Mesothelial cell of epicardium (in vitro differentiated cells): ENCODE results near the gene FBXO31. TPM values are rescaled to one million over a fixed set of nuclear protein-coding genes. Genes with fewer than 3 reads are reported as not detected.

ENCODE experiments used
- DNase-seq, 2 experiments: peaks; one replicate each; pipeline ENCODE4 v3.0.0; 2021; ENCODE audit warnings: low spot score in 2 of 2; ENCODE audit not compliant: unreplicated experiment in 2 of 2
- H3K27ac Mint-ChIP-seq: 2 replicates; pipeline ENCODE4 v1.8.0; 2021; ENCODE audit warnings: mixed read lengths
- H3K27me3 Mint-ChIP-seq: 2 replicates; pipeline ENCODE4 v1.8.0; 2021; ENCODE audit warnings: low read depth, mixed read lengths
- H3K36me3 Mint-ChIP-seq: 2 replicates; pipeline ENCODE4 v1.8.0; 2021; ENCODE audit warnings: mixed read lengths
- H3K4me1 Mint-ChIP-seq: 2 replicates; pipeline ENCODE4 v1.8.0; 2021; ENCODE audit warnings: mixed read lengths
- H3K4me3 Mint-ChIP-seq: 2 replicates; pipeline ENCODE4 v1.8.0; 2021; ENCODE audit warnings: mild to moderate bottlenecking, moderate library complexity, mixed read lengths
- H3K9me3 Mint-ChIP-seq: 2 replicates; pipeline ENCODE4 v1.8.0; 2021; ENCODE audit warnings: mixed read lengths
- CTCF ChIP-seq: fragments of 200-600 bp; sonication (generic); IDR thresholded peaks from one replicate; pipeline ENCODE4 v1.5.0; 2021; ENCODE audit warnings: antibody characterized with exemption; ENCODE audit not compliant: unreplicated experiment
- total RNA-seq: library from RNA; stranded (reverse); gene quantifications from 3 replicates; pipeline ENCODE4 v1.2.1, GENCODE V29; 2021

FBXO31 gene
- total RNA-seq, 1 donor from 2014 or later, result 38.1 TPM

- Mint-ChIP-seq H3K4me1 (no peaks in the 10 kb centered on the region), H3K27me3 (no peaks in the 10 kb centered on the region), H3K36me3 (peaks cover 20% of the 10 kb centered on the region), H3K27ac (no peak overlapping the region), H3K4me3 (no peak overlapping the region), H3K9me3 (no peaks in the 10 kb centered on the region)
- no peak for DNase-seq
- TF ChIP-seq CTCF, result no peak
Measured at GRCh38 chr16:87333581-87334331, 49.8 kb downstream of the FBXO31 start.

GRCh38 chr16:87333101-87333500 is 50.5 kb downstream of the FBXO31 start:
- Mint-ChIP-seq H3K9me3 (no peaks in the 10 kb centered on the region), H3K4me1 (no peaks in the 10 kb centered on the region), H3K36me3 (peaks cover 19% of the 10 kb centered on the region), H3K27ac (no peak overlapping the region), H3K4me3 (no peak overlapping the region), H3K27me3 (no peaks in the 10 kb centered on the region)
- no peak for DNase-seq
- no peak for TF ChIP-seq CTCF

GRCh38 chr16:87332150-87332549 is 51.4 kb downstream of the FBXO31 start:
- H3K36me3 Mint-ChIP-seq, result peaks cover 15% of the 10 kb centered on the region
- TF ChIP-seq CTCF, result no peak
- no peak for DNase-seq
- H3K27ac Mint-ChIP-seq, result no peak overlapping the region
- H3K4me3 Mint-ChIP-seq, result no peak overlapping the region
- no peaks in the 10 kb centered on the region for H3K9me3 Mint-ChIP-seq
- no peaks in the 10 kb centered on the region for H3K27me3 Mint-ChIP-seq
- no peaks in the 10 kb centered on the region for H3K4me1 Mint-ChIP-seq

GRCh38 chr16:87331241-87331801 is 52.3 kb downstream of the FBXO31 start:
- Mint-ChIP-seq H3K27me3 (no peaks in the 10 kb centered on the region), H3K4me3 (no peak overlapping the region), H3K27ac (no peak overlapping the region), H3K36me3 (peaks cover 14% of the 10 kb centered on the region), H3K9me3 (no peaks in the 10 kb centered on the region), H3K4me1 (no peaks in the 10 kb centered on the region)
- TF ChIP-seq CTCF, result no peak
- no peak for DNase-seq

GRCh38 chr16:87330646-87331045 is 52.9 kb downstream of the FBXO31 start:
- no peak for TF ChIP-seq CTCF
- Mint-ChIP-seq H3K27ac (no peak overlapping the region), H3K4me3 (no peak overlapping the region), H3K4me1 (no peaks in the 10 kb centered on the region), H3K27me3 (no peaks in the 10 kb centered on the region), H3K9me3 (no peaks in the 10 kb centered on the region), H3K36me3 (peaks cover 12% of the 10 kb centered on the region)
- no peak for DNase-seq
